ENCODE measurements around the gene SLC10A7. TPM values are rescaled to one million over a fixed set of nuclear protein-coding genes. Genes with fewer than 3 reads are reported as not detected.

Gene SLC10A7
- total RNA-seq, 4 donors from 2014 or later = 10.1 to 24.5 (median 11.7) TPM

GRCh38 chr4:146207410-146207809 lies 314.3 kb downstream of the SLC10A7 start:
- 82% methylated on average over 5 of the region's 5 CpGs for WGBS
- Histone ChIP-seq H3K4me3 (no peak overlapping the region), H3K9me3 (no peaks in the 10 kb centered on the region), H3K27me3 (no peaks in the 10 kb centered on the region), H3K36me3 (no peaks in the 10 kb centered on the region), H3K4me1 (no peaks in the 10 kb centered on the region), H3K27ac (no peak overlapping the region)
- TF ChIP-seq CTCF (IDR thresholded peaks at IDR 0.05) (no peak), POLR2A (IDR thresholded peaks at IDR 0.05) (no peak), POLR2AphosphoS5 (IDR thresholded peaks at IDR 0.05) (no peak), EP300 (IDR thresholded peaks at IDR 0.05) (no peak)
- no peak for DNase-seq (ENCODE audit: low spot score in 2 of 2)

Other genes with a start within 250 kb of the SLC10A7 start
- not detected for gene POU4F2, start 117.0 kb upstream of the SLC10A7 start, total RNA-seq